Measurements from ENCODE around the gene SLC10A1.

Gene SLC10A1

DNA sequence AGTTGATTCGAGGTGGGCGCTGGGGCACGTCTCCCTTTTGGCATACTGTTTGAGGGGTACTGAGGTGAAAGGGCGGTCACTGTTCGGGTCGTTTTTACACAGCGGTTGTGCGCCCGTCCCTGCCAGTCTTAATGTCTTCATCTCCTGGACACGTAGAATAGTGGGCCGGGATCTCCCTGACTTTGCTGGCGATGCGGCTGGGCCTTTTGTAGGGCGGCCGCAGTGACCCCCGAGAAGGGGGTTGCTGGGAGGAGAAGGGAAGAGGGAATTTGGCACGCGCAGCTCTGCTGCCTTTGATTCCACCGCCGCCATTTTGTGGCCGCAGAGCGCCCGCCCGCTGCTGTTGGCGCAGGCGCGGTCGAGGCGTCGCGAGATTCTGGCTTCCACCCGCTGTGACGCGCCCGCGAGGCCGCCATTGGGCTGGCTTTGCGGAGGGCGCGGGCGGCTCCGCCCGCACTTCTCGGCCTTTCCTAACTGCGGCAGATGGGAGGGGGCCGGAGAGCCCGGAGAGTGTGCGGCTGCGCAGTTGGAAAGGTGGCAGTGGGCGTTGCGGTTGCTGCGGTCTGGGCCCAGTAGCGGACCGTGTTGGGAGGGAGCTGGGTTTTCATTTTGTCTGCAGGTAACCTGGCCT is 29.6 kb downstream of the SLC10A1 start:
- Mint-ChIP-seq H3K4me3 (peak overlapping the region; percentile 99 to 100 (median 100)), H3K36me3 (ENCODE audit: low read depth) (peaks cover 52% of the 10 kb centered on the region), H3K9me3 (no peaks in the 10 kb centered on the region), H3K27ac (peak overlapping the region; percentile 100), H3K4me1 (peaks cover 48% of the 10 kb centered on the region), H3K27me3 (ENCODE audit: low read depth) (peaks cover 8% of the 10 kb centered on the region)
- TF ChIP-seq, protein P1, sequence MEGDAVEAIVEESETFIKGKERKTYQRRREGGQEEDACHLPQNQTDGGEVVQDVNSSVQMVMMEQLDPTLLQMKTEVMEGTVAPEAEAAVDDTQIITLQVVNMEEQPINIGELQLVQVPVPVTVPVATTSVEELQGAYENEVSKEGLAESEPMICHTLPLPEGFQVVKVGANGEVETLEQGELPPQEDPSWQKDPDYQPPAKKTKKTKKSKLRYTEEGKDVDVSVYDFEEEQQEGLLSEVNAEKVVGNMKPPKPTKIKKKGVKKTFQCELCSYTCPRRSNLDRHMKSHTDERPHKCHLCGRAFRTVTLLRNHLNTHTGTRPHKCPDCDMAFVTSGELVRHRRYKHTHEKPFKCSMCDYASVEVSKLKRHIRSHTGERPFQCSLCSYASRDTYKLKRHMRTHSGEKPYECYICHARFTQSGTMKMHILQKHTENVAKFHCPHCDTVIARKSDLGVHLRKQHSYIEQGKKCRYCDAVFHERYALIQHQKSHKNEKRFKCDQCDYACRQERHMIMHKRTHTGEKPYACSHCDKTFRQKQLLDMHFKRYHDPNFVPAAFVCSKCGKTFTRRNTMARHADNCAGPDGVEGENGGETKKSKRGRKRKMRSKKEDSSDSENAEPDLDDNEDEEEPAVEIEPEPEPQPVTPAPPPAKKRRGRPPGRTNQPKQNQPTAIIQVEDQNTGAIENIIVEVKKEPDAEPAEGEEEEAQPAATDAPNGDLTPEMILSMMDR (IDR thresholded peaks at IDR 0.05; ENCODE audit: unreplicated experiment in 3 of 3), result no peak

GRCh38 chr14:69766984-69767368 is 30.1 kb downstream of the SLC10A1 start, which contains the start of gene SRSF5:
SRSF5 (plus strand) TSS chr14:69767142; CDS start chr14:69768157, 1,015 bp downstream.
- H3K4me1 Mint-ChIP-seq, result peaks cover 48% of the 10 kb centered on the region
- H3K27ac Mint-ChIP-seq, result peak within 1 kb of the TSS; percentile 100
- TF ChIP-seq, protein P1 (IDR thresholded peaks at IDR 0.05; ENCODE audit: unreplicated experiment in 3 of 3), result no peak
- peaks cover 12% of the 10 kb centered on the region for H3K27me3 Mint-ChIP-seq (ENCODE audit: low read depth)
- H3K9me3 Mint-ChIP-seq, result no peaks in the 10 kb centered on the region
- peak within 1 kb of the TSS; percentile 99 to 100 (median 100) for H3K4me3 Mint-ChIP-seq
- peaks cover 47% of the 10 kb centered on the region for H3K36me3 Mint-ChIP-seq (ENCODE audit: low read depth)

- peak overlapping the region; percentile 45 to 69 (median 60) for H3K4me3 Mint-ChIP-seq
- no peaks in the 10 kb centered on the region for H3K9me3 Mint-ChIP-seq
- H3K4me1 Mint-ChIP-seq, result peaks cover 28% of the 10 kb centered on the region
- peaks cover 18% of the 10 kb centered on the region for H3K36me3 Mint-ChIP-seq (ENCODE audit: low read depth)
- H3K27ac Mint-ChIP-seq, result peak overlapping the region; percentile 32 to 42 (median 42)
- H3K27me3 Mint-ChIP-seq (ENCODE audit: low read depth), result peaks cover 17% of the 10 kb centered on the region
- TF ChIP-seq, protein P1 (IDR thresholded peaks at IDR 0.05; ENCODE audit: unreplicated experiment in 3 of 3), result no peak
Measured at GRCh38 chr14:69763761-69764510, 33.1 kb downstream of the SLC10A1 start.

- H3K4me3 Mint-ChIP-seq, result no peak overlapping the region
- no peak overlapping the region for H3K27ac Mint-ChIP-seq
- no peaks in the 10 kb centered on the region for H3K36me3 Mint-ChIP-seq (ENCODE audit: low read depth)
- peaks cover 3% of the 10 kb centered on the region for H3K4me1 Mint-ChIP-seq
- H3K27me3 Mint-ChIP-seq (ENCODE audit: low read depth), result peaks cover 17% of the 10 kb centered on the region
- H3K9me3 Mint-ChIP-seq, result no peaks in the 10 kb centered on the region
- TF ChIP-seq, protein P1 (IDR thresholded peaks at IDR 0.05; ENCODE audit: unreplicated experiment in 3 of 3), result no peak
Measured at GRCh38 chr14:69760810-69761209, 36.2 kb downstream of the SLC10A1 start.

DNA sequence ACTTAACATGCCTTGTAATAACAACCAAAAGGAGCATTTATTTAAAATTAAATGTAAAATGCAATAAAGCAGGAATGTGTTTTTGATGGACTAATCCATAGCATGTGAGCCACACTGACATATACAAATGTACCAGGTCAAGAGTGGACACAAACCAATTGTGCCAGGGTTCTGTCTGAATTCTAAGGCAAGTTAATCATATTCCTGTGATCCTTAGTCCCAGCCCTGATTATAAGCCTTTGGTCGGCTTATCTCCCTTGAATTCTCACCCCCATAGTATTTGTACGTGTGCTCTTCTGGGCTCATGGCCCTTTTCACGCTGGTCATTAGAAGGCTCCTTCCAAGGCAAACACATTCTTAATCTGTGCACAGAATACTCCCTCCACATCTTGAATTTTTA is 40.7 kb downstream of the SLC10A1 start:
- no peak overlapping the region for H3K4me3 Mint-ChIP-seq
- H3K27me3 Mint-ChIP-seq (ENCODE audit: low read depth), result peaks cover 5% of the 10 kb centered on the region
- no peaks in the 10 kb centered on the region for H3K9me3 Mint-ChIP-seq
- H3K27ac Mint-ChIP-seq, result no peak overlapping the region
- H3K4me1 Mint-ChIP-seq, result no peaks in the 10 kb centered on the region
- no peaks in the 10 kb centered on the region for H3K36me3 Mint-ChIP-seq (ENCODE audit: low read depth)
- TF ChIP-seq, protein P1 (IDR thresholded peaks at IDR 0.05; ENCODE audit: unreplicated experiment in 3 of 3), result no peak

Data from nephron (organoid).